GM18499 (cell line): ENCODE results near the gene PHF19.

Experiments
- ATAC-seq: cut with Tn5 transposase; IDR thresholded peaks from one replicate; pipeline ENCODE4 v1.9.1; 2021; ENCODE audit warnings: moderate number of reproducible peaks; ENCODE audit not compliant: insufficient read depth, unreplicated experiment

The PHF19 gene

DNA sequence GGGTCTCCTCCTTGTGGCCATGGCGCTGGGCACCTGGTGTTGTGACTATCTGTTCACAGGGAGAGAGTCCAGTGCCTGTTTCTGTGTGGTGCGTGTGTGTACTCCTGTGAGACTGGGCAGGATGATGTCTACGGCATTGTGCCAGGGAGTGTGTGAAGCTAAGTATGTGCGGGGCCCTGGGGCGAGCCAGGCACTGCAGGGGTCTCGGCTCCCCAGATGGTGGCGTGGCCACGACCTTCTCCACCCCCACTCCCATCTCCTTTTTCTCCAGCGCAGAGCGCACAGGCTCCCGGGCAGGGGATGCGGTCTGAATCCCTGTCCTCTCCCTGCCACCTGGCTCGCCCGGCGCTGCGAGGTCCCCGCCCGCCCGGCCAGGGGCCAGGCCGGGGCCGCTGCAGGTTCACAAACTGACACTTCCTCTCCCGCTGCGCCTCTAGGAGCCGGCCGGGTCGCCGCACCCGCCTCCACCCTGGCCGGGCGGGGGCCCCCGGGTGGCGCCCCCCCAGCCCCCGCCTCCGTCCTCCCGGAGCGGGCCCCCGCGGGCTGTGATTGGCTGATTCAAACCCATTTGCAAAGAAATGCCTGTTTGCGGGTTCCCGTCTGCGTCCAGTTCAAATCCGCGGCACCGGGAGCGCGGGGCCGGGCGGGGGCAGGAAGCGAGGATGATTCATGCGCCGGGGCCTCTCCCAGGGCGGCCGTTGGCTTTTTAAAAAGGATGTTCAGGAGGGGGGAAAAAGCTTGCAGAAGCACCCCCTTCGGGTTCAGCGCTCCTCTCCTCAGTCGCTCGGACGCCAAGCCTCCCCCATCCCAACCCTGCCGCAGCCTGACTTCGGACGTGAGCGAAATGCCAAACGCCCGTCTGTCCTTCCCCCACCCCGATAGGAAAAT is 790 bp downstream of the PHF19 start:
- ATAC-seq, result no peak

DNA sequence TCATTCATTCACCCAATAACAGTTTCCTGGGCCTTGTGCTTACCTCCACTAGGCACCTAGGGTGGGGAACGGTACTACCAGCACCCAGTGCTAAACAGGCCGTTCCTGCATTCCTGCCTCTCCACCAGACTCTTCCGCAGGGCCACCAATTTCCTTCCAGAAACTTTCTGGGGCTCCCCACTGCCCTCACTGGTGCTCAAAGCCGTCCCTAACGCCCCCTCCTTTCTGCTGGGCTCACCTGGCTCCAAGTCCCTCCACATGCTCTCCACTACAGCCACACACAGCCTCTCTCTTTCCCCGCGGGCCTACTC is 1.4 kb downstream of the PHF19 start:
- ATAC-seq, result no peak

GRCh38 chr9:120875195-120875565 is 1.8 kb downstream of the PHF19 start:
- no peak for ATAC-seq

- no peak for ATAC-seq
These were observed 2.5 kb downstream of the PHF19 start for GRCh38 chr9:120874226-120875194.

DNA sequence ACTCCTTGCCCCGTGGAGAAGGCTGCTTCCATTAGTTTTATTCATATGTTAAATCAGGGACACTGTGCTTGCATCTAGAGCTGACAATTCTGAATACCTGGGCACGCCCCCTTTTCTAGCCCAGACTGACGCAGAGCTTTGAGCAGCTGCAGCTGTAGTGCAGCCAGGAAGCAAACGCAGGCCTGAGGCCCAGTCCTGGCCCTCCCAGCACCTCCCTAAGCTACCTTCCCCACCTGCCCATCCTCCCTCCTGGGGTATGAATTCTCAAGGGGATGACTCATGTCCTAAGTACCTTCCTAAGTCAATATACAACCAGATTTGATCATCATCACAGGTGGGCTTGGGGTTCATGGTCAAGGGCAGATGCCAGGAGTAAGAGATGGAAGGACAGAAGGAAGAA is 3.5 kb downstream of the PHF19 start:
- no peak for ATAC-seq

- no peak for ATAC-seq
These were observed 4.0 kb downstream of the PHF19 start for GRCh38 chr9:120872791-120873502.

- ATAC-seq, result no peak
These were observed 6.8 kb downstream of the PHF19 start for GRCh38 chr9:120870206-120870605.

- ATAC-seq, result no peak
These were observed 7.3 kb downstream of the PHF19 start for GRCh38 chr9:120869726-120870125.

DNA sequence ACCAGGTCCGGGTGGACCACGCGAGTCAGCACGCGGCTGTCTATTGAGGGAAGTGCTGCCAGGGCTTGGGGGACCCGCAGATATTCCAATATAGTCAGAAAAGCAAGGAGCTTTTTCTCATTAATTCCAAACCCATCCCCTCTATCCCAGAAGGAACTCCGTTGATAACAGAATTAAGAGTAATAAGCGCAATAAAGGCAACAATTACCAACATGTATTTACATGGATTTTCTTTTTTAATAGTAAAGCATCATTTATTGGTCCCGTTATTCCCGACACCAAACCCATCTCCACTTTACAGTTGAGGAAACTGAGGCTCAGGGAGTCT is 7.7 kb downstream of the PHF19 start:
- no peak for ATAC-seq

DNA sequence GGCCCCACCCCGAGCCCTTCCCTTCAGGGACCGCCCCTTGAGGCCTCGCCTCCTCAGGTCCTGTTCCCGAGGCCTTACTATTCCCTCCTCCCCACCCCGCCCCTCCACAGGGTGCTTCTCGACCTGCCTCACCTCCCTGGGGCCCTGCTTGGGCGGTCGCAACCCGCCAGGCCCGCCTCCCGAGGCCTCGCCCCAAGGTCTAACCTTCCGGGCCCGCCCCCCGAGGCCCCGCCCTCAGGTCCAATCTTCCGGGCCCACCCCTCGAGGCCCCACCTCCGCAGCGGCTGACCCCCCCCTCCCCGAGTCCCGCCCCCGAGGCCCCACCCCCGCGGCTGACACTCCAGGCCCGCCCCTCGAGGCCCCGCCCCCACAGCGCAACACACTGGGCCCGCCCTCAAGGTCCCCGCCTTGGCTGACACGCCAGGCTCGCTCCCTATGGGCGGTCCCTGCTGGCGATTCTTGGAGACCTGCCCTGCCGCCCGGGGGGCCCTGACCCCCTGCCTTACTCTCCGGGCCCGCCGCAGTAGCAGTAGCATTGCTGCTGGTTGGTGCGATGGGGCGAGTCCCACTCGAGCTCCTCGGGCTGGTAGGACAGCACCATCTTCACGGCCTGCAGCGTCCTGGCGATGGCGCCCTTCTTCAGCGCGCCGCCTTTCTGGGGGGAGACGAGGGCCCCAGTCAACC is 8.2 kb downstream of the PHF19 start:
- ATAC-seq, result peak; percentile 48

GRCh38 chr9:120868339-120868675 is 8.7 kb downstream of the PHF19 start:
- ATAC-seq, result no peak

- no peak for ATAC-seq
These were observed 9.2 kb downstream of the PHF19 start for GRCh38 chr9:120867676-120868338.

- ATAC-seq, result no peak
These were observed 10.3 kb downstream of the PHF19 start for GRCh38 chr9:120866651-120867050.

GRCh38 chr9:120865809-120866208 is 11.2 kb downstream of the PHF19 start:
- no peak for ATAC-seq

- ATAC-seq, result no peak
These were observed 11.8 kb downstream of the PHF19 start for GRCh38 chr9:120865176-120865575.

DNA sequence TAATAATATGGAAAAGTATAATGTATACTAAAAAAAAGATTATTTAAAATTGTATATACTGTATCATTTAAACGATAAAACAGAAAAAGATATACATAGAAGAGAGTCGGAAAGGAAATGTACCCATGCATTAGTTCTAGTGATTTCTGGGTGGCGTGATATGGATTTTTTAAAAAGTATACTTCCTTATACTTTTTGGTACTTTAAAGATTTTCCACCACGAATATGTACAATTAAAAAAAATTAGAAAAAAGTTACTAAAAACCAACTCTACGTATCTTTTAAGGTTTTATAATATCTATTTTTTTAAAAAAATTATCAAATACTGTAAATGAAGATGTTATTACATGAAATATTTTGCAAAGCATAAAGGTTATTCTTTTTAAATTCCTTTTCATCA is 12.3 kb downstream of the PHF19 start:
- ATAC-seq, result no peak

DNA sequence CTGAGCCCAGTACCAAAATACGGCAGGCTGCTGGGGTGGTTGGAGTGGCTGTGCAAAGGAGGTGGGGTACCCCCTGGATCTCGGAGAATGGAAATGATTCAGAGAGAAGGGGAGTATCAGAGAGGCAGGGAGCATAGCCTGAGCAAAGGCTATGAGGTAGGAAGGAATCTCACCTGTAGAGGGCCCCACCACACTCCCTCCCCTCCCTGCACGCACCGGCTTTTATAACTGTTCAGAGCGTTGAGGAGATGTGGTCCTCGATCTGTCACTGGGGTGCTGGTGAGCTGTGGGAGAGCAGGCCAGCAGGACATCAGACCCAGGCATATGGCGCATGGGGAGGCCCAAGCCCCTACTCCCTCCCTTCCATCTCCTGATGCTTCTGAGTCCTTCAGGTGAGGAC is 13.2 kb downstream of the PHF19 start:
- no peak for ATAC-seq

GRCh38 chr9:120862452-120862851 is 14.5 kb downstream of the PHF19 start:
- no peak for ATAC-seq

DNA sequence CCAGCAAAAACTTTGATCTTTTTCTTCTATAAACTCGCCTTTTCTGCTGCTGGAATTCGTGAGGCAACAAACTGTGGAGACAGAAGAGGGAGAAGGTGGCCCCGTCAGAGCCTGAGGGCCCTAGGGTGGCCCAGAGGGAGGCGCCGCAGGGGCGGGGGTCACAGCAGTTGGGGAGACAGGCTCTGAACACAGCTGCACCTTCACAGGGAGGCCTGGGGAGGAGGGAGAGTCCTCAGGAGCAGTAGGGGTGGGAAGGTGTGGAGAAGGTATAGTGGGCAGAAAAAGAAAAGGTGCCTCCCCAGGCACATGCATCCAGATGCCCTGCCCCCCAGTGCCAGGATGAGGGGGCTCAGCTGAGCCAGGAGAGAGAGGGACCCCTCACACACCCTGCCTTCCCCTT is 15.1 kb downstream of the PHF19 start:
- ATAC-seq, result no peak

GRCh38 chr9:120860083-120860482 is 16.9 kb downstream of the PHF19 start:
- no peak for ATAC-seq
